Measurements from ENCODE around the gene TALDO1.

DNA sequence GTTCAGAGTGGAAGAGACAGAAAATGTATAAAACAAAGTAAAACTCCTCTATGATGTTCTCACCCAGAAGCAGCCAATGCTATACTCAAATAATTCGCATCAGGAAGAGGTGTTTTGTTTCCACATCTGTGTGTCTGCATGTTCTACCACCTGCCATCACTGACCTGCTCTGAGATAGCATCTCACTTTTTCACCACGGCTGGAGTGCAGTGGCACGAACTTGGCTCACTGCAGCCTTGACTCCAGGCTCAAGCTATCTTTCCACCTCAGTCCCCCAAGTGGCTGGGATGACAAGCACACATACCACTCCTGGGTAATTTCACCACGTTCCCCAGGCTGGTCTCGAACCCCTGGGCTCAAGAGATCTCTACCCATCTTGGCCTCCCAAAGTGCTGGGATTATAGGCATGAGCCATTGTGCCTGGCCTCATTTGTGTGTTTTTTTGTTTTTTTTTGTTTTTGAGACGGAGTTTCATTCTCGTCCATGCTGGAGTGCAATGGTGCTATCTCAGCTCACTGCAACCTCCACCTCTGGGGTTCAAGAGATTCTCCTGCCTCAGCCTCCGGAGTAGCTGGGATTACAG is 14.4 kb downstream of the TALDO1 start:
- TF ChIP-seq POLR2A (IDR thresholded peaks at IDR 0.05), result no peak
- TF ChIP-seq, protein P1, sequence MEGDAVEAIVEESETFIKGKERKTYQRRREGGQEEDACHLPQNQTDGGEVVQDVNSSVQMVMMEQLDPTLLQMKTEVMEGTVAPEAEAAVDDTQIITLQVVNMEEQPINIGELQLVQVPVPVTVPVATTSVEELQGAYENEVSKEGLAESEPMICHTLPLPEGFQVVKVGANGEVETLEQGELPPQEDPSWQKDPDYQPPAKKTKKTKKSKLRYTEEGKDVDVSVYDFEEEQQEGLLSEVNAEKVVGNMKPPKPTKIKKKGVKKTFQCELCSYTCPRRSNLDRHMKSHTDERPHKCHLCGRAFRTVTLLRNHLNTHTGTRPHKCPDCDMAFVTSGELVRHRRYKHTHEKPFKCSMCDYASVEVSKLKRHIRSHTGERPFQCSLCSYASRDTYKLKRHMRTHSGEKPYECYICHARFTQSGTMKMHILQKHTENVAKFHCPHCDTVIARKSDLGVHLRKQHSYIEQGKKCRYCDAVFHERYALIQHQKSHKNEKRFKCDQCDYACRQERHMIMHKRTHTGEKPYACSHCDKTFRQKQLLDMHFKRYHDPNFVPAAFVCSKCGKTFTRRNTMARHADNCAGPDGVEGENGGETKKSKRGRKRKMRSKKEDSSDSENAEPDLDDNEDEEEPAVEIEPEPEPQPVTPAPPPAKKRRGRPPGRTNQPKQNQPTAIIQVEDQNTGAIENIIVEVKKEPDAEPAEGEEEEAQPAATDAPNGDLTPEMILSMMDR (IDR thresholded peaks at IDR 0.05), result no peak
